ENCODE data around the gene ELOVL1. TPM values are rescaled to one million over a fixed set of nuclear protein-coding genes. Genes with fewer than 3 reads are reported as not detected.

ELOVL1 gene
- total and polyA plus RNA-seq, 10 of the 15 experiments (the other 5 are each of a cell fraction or from before 2014, with no cell fraction given), result 58.5 to 139 (median 89.8) TPM

- no peak for TF ChIP-seq E2F8 (IDR thresholded peaks at IDR 0.05; ENCODE audit: low read depth, partially characterized antibody)
- TF ChIP-seq ESRRA (IDR thresholded peaks at IDR 0.05; ENCODE audit: low read length), result no peak
- TF ChIP-seq, protein P1, sequence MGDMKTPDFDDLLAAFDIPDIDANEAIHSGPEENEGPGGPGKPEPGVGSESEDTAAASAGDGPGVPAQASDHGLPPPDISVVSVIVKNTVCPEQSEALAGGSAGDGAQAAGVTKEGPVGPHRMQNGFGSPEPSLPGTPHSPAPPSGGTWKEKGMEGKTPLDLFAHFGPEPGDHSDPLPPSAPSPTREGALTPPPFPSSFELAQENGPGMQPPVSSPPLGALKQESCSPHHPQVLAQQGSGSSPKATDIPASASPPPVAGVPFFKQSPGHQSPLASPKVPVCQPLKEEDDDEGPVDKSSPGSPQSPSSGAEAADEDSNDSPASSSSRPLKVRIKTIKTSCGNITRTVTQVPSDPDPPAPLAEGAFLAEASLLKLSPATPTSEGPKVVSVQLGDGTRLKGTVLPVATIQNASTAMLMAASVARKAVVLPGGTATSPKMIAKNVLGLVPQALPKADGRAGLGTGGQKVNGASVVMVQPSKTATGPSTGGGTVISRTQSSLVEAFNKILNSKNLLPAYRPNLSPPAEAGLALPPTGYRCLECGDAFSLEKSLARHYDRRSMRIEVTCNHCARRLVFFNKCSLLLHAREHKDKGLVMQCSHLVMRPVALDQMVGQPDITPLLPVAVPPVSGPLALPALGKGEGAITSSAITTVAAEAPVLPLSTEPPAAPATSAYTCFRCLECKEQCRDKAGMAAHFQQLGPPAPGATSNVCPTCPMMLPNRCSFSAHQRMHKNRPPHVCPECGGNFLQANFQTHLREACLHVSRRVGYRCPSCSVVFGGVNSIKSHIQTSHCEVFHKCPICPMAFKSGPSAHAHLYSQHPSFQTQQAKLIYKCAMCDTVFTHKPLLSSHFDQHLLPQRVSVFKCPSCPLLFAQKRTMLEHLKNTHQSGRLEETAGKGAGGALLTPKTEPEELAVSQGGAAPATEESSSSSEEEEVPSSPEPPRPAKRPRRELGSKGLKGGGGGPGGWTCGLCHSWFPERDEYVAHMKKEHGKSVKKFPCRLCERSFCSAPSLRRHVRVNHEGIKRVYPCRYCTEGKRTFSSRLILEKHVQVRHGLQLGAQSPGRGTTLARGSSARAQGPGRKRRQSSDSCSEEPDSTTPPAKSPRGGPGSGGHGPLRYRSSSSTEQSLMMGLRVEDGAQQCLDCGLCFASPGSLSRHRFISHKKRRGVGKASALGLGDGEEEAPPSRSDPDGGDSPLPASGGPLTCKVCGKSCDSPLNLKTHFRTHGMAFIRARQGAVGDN (IDR thresholded peaks at IDR 0.05), result no peak
- no peak for TF ChIP-seq JUNB (IDR thresholded peaks at IDR 0.05)
- TF ChIP-seq TCF3 (IDR thresholded peaks at IDR 0.05; ENCODE audit: borderline replicate concordance, insufficient read depth, low read depth, low read length), result no peak
- no peak for TF ChIP-seq NR2F1 (conservative IDR thresholded peaks at IDR 0.05)
- TF ChIP-seq RFX5 (IDR thresholded peaks at IDR 0.05; ENCODE audit: low read depth, low read length), result no peak
- TF ChIP-seq ZBTB33 (IDR thresholded peaks at IDR 0.05), result no peak
- no peak for TF ChIP-seq SUZ12 (IDR thresholded peaks at IDR 0.05; ENCODE audit: unreplicated experiment)
- TF ChIP-seq FOS (IDR thresholded peaks at IDR 0.05; ENCODE audit: borderline replicate concordance, extremely low read depth, insufficient read length), result peak; percentile 46
- TF ChIP-seq, protein P2, sequence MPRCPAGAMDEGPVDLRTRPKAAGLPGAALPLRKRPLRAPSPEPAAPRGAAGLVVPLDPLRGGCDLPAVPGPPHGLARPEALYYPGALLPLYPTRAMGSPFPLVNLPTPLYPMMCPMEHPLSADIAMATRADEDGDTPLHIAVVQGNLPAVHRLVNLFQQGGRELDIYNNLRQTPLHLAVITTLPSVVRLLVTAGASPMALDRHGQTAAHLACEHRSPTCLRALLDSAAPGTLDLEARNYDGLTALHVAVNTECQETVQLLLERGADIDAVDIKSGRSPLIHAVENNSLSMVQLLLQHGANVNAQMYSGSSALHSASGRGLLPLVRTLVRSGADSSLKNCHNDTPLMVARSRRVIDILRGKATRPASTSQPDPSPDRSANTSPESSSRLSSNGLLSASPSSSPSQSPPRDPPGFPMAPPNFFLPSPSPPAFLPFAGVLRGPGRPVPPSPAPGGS (IDR thresholded peaks at IDR 0.05; ENCODE audit: borderline replicate concordance, insufficient read depth, low read depth, low read length, poor library complexity, severe bottlenecking), result no peak
- TF ChIP-seq ZZZ3 (IDR thresholded peaks at IDR 0.05; ENCODE audit: control insufficient read depth, insufficient read length, low read depth), result no peak
- peak; percentile 43; the same call in 1 of the 2 replicates for TF ChIP-seq RELB (IDR thresholded peaks at IDR 0.05; ENCODE audit: low read depth)
- peak; percentile 90; the same call in 1 of the 2 replicates for TF ChIP-seq HDAC2 (IDR thresholded peaks at IDR 0.05)
- no peak for TF ChIP-seq MTA3 (IDR thresholded peaks at IDR 0.05; ENCODE audit: borderline replicate concordance, low read length)
Observed at GRCh38 chr1:43358746-43359693, 8.8 kb downstream of the ELOVL1 start, which contains the start of gene CDC20 (continued).
